ENCODE data around the gene OR2C1.

The OR2C1 gene

GRCh38 chr16:3389663-3390338 lies 34.1 kb downstream of the OR2C1 start (continued):
- TF ChIP-seq ZNF521 (tag by site-specific recombination; IDR thresholded peaks at IDR 0.05), result no peak
- TF ChIP-seq, protein P1, sequence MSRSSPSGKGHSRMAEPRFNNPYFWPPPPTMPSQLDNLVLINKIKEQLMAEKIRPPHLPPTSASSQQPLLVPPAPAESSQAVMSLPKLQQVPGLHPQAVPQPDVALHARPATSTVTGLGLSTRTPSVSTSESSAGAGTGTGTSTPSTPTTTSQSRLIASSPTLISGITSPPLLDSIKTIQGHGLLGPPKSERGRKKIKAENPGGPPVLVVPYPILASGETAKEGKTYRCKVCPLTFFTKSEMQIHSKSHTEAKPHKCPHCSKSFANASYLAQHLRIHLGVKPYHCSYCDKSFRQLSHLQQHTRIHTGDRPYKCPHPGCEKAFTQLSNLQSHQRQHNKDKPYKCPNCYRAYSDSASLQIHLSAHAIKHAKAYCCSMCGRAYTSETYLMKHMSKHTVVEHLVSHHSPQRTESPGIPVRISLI (tag by site-specific recombination; IDR thresholded peaks at IDR 0.05), result no peak
- TF ChIP-seq BCL11A (tag by site-specific recombination; IDR thresholded peaks at IDR 0.05; ENCODE audit: low read depth), result no peak
- no peak for TF ChIP-seq ZNF658 (tag by site-specific recombination; IDR thresholded peaks at IDR 0.05)
- TF ChIP-seq, protein P2, sequence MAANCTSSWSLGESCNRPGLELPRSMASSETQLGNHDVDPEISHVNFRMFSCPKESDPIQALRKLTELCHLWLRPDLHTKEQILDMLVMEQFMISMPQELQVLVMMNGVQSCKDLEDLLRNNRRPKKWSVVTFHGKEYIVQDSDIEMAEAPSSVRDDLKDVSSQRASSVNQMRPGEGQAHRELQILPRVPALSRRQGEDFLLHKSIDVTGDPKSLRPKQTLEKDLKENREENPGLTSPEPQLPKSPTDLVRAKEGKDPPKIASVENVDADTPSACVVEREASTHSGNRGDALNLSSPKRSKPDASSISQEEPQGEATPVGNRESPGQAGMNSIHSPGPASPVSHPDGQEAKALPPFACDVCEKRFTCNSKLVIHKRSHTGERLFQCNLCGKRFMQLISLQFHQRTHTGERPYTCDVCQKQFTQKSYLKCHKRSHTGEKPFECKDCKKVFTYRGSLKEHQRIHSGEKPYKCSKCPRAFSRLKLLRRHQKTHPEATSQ (tag by site-specific recombination; IDR thresholded peaks at IDR 0.05), result no peak
- TF ChIP-seq ZNF776 (tag by site-specific recombination; IDR thresholded peaks at IDR 0.05; ENCODE audit: borderline replicate concordance), result no peak
- no peak for TF ChIP-seq ZNF707 (tag by site-specific recombination; IDR thresholded peaks at IDR 0.05)
- no peak for TF ChIP-seq ZNF747 (tag by site-specific recombination; IDR thresholded peaks at IDR 0.05)
- no peak for TF ChIP-seq SP7 (tag by site-specific recombination; IDR thresholded peaks at IDR 0.05)
- no peak for TF ChIP-seq ZNF324 (tag by site-specific recombination; IDR thresholded peaks at IDR 0.05)
- no peak for TF ChIP-seq ZNF416 (tag by site-specific recombination; IDR thresholded peaks at IDR 0.05)

DNA sequence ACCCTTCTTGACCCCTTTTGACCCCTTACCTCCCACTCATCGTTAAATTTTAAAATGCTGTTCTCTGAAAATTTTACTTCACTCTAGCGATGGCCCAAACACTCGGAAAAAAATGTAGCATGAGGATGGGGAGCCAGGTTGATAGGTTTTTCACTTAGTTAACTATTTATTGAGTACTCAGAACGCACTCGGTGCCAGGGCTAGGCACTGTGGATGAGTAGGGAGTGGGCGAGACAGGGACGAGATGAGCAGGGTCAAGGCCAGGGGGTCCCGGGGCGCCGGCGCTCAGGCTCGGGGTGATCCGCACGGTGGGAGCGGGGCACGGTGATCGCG lies 44.7 kb downstream of the OR2C1 start:
- Histone ChIP-seq H3K4me3 (ENCODE audit: low read depth, low read length) (peak overlapping the region; percentile 95), H3K9me3 (ENCODE audit: control insufficient read depth, insufficient read depth, low read depth, low read length) (no peaks in the 10 kb centered on the region), H3K4me1 (ENCODE audit: control insufficient read depth, insufficient read depth, low read length) (no peaks in the 10 kb centered on the region), H3K27ac (ENCODE audit: extremely low read depth, low read depth, low read length) (peak overlapping the region; percentile 57; the same call in 1 of the 2 replicates), H3K36me3 (ENCODE audit: control insufficient read depth in 2 of 2, insufficient read depth in 1 of 2, low read length in 2 of 2) (peaks cover 8 to 57% of the 10 kb centered on the region in 2 experiments; a peak in 2 of 3 replicates)
- TF ChIP-seq ZFP37 (tag by site-specific recombination; IDR thresholded peaks at IDR 0.05) (0 out of 2 replicates have a peak, but pooled peaks have one; percentile 29), ZNF335 (tag by site-specific recombination; conservative IDR thresholded peaks at IDR 0.05) (0 out of 2 replicates have a peak, but pooled peaks have one; percentile 81), ZNF221 (tag by site-specific recombination; IDR thresholded peaks at IDR 0.05; ENCODE audit: borderline replicate concordance) (no peak), GLIS2 (tag by site-specific recombination; IDR thresholded peaks at IDR 0.05) (no peak)
- TF ChIP-seq, protein P3, sequence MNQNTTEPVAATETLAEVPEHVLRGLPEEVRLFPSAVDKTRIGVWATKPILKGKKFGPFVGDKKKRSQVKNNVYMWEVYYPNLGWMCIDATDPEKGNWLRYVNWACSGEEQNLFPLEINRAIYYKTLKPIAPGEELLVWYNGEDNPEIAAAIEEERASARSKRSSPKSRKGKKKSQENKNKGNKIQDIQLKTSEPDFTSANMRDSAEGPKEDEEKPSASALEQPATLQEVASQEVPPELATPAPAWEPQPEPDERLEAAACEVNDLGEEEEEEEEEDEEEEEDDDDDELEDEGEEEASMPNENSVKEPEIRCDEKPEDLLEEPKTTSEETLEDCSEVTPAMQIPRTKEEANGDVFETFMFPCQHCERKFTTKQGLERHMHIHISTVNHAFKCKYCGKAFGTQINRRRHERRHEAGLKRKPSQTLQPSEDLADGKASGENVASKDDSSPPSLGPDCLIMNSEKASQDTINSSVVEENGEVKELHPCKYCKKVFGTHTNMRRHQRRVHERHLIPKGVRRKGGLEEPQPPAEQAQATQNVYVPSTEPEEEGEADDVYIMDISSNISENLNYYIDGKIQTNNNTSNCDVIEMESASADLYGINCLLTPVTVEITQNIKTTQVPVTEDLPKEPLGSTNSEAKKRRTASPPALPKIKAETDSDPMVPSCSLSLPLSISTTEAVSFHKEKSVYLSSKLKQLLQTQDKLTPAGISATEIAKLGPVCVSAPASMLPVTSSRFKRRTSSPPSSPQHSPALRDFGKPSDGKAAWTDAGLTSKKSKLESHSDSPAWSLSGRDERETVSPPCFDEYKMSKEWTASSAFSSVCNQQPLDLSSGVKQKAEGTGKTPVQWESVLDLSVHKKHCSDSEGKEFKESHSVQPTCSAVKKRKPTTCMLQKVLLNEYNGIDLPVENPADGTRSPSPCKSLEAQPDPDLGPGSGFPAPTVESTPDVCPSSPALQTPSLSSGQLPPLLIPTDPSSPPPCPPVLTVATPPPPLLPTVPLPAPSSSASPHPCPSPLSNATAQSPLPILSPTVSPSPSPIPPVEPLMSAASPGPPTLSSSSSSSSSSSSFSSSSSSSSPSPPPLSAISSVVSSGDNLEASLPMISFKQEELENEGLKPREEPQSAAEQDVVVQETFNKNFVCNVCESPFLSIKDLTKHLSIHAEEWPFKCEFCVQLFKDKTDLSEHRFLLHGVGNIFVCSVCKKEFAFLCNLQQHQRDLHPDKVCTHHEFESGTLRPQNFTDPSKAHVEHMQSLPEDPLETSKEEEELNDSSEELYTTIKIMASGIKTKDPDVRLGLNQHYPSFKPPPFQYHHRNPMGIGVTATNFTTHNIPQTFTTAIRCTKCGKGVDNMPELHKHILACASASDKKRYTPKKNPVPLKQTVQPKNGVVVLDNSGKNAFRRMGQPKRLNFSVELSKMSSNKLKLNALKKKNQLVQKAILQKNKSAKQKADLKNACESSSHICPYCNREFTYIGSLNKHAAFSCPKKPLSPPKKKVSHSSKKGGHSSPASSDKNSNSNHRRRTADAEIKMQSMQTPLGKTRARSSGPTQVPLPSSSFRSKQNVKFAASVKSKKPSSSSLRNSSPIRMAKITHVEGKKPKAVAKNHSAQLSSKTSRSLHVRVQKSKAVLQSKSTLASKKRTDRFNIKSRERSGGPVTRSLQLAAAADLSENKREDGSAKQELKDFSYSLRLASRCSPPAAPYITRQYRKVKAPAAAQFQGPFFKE (tag by site-specific recombination; IDR thresholded peaks at IDR 0.05; ENCODE audit: borderline replicate concordance), result 0 out of 2 replicates have a peak, but pooled peaks have one; percentile 37
- ChIA-PET CTCF (interaction anchor here (0.5 kb wide), 1 partner anchor 935 kb away, joined by 3 read pairs; no protein-coding TSS in a partner anchor), POLR2A (interaction anchor here (0.9 to 3.5 kb wide), 16 partner anchors 10 to 853 kb away, joined by 3 to 33 read pairs (median 4); partner anchors contain the start of genes NAA60, ZNF263 and ZNF597)

All from HEK293 (cell line).